HG02798 (cell line): Measurements from ENCODE around the gene GAL3ST2.

Experiments used
- ATAC-seq: cut with Tn5 transposase; IDR thresholded peaks from one replicate; pipeline ENCODE4 v1.9.1; 2021; ENCODE audit warnings: mild to moderate bottlenecking; ENCODE audit not compliant: unreplicated experiment, poor library complexity

The GAL3ST2 gene

DNA sequence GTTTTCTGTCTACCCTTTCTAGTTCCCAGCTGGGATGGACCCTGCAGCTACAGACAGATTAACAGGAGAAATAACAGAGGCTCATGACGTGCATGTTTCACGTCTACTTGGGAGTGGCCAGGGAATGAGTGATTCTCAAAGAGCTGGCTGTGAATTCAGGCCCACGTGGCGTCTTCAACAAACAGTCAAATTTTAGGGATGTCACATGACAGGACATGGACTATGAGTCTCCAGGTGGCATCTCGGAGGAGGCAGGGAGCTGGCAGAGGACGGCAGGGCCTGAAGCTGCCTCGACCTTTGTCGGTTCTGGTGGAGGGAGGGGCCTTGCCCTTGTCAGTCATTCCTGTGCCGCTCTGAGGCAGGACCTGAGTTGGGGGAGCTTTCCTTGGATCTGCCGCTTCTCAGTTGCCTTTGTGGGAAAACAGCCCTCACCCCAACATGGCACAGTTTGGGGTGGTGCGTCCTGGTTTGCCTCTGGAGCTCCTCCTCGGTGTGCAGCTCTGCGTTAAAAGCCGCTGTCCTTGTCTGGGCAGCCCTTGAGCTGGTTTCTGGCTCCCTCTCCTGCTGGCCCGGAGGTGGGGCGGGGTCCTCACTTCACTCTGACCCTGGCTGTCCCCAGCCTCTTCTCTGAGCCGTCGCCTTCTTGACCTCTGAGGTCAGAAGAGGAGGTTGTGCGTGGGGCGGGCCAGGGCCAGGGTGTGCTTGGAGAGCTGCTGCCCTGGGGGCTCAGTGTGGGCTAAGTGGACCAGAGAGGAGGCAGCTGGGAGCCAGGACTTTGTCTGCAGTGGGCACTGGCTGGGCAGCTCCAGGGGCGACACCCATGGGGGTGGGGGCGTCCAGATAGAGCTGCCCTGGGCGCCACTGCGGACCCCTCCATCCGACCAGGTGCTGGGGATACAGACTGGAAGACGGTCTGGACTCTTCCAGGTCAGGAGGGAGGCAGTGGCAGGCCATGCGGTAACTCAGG is 12.1 kb upstream of the GAL3ST2 start:
- no peak for ATAC-seq

DNA sequence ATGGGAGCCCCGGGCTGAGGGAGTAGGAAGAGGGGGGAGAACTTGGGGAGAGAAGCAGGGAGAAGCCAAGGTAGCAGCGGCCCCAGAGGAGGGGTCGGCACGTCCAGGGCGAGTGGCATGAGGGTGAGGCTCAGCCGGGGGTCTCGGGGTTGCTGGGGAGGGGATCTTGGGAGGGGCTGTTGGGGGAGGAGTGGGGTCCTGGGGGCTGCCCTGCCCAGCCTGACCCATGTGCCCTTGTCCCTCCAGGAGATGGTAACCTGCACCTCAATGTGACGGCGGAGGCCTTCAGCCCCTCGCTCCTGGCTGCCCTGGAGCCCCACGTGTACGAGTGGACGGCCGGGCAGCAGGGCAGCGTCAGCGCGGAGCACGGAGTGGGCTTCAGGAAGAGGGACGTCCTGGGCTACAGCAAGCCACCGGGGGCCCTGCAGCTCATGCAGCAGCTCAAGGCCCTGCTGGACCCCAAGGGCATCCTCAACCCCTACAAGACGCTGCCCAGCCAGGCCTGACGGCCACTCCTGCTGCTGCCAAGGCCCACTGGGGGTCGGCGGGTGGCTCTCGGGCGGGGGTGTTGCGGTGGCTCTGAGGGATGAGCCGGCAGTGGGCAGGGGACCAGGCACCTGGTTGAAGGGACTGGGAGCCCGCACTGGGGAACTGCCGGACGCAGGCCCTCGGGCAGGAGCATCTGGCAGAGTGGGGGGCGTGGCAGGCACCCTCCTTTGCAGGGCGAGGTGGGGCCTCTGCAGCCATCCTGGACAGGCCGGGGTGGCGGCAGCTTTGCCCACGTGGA is 9.0 kb upstream of the GAL3ST2 start:
- ATAC-seq, result no peak

- ATAC-seq, result no peak
Measured at GRCh38 chr2:241768251-241768711, 8.3 kb upstream of the GAL3ST2 start.

GRCh38 chr2:241768850-241769249 is 7.8 kb upstream of the GAL3ST2 start:
- ATAC-seq, result no peak

DNA sequence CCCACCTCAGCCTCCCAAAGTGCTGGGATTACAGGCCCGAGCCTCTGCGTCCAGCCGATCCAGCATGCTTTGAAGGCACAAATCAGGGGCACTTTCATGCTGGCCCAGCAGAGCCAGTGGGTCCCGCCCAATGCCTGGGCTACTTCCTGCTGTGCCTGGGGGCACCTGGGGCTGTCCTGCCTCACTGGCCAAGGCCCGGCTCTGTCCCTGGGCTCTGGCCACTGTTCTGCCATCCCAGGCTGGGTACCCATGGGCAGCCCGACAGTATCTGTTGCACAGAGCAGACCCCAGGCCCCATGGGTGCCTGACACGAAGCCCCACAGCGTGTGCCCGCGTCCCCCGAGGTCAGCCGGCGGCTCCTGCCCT is 6.8 kb upstream of the GAL3ST2 start:
- ATAC-seq, result no peak

DNA sequence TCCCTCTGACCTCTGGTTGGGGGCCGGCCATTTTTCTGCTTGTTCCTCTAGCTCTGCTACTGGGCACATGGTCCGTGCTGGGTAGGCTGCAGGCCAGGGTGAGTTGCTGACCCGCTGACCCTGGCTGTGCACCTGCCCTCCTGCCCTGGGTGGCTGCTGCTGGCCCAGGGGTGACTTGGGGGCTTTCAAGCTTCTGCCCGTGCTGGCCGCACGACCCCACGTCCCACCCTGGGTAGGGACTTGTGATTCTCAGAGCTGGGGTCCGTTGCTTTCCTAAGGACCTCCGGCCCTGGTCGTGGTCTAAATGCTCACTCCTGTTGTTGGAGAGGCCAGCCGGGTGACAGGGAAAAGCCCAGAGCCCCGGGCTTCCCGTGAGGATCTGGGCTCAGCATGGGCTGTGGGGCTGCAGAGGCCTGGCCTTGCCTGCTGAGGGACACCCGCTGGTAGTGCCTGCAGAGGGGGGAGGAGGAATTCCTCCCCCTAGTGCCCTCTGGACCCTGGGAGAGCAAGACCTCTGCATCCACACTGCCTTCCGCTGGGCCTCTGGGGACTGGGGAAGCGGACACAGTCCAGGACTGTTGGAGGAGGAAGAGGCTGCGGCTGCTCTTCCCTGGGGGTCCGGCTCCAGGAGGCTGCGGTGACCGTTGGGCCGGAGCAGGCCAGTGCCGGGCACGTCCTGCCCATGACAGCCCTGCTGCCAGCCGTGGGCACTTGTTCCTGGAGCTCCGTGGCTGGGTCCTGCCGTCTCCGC is 6.3 kb upstream of the GAL3ST2 start:
- no peak for ATAC-seq

DNA sequence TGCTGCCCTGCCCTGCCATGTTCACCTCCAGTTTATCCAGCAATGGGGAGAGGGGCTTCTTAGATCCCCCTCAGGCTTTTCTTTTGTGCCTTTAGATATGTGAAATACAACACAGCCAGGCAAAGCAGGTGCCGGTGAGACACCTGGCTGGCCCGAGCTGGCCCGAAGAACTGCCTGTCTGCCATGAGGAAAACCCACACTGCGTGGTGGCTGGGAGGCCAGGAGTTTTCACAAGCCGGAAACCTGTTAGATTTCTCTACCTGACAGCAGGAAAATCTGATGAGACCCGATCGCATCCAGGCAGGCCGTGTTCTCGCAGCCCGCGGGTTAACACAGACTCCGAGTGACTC is 5.7 kb upstream of the GAL3ST2 start:
- no peak for ATAC-seq

GRCh38 chr2:241771286-241772062 is 5.1 kb upstream of the GAL3ST2 start:
- ATAC-seq, result no peak

DNA sequence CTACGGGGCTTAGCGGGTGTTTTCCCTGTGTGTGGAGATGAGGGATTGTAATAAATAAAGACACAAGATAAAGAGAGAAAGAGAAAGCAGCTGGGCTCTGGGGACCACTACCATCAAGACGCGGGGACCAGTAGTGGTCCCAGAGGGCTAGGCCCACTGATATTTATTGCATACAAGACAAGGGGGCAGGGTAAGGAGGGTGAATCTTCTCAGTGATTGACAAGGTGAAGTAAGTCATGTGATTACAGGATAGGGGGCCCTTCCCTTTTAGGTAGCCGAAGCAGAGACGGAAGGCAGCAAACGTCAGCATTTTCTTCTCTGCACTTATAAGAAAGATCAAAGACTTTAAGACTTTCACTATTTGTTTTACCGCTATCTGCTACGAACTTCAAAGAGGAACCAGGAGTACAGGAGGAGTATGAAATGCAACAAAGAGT is 4.5 kb upstream of the GAL3ST2 start:
- no peak for ATAC-seq

- no peak for ATAC-seq
Measured at GRCh38 chr2:241773511-241774418, 2.9 kb upstream of the GAL3ST2 start.

- no peak for ATAC-seq
Measured at GRCh38 chr2:241774419-241775222, 2.0 kb upstream of the GAL3ST2 start.

DNA sequence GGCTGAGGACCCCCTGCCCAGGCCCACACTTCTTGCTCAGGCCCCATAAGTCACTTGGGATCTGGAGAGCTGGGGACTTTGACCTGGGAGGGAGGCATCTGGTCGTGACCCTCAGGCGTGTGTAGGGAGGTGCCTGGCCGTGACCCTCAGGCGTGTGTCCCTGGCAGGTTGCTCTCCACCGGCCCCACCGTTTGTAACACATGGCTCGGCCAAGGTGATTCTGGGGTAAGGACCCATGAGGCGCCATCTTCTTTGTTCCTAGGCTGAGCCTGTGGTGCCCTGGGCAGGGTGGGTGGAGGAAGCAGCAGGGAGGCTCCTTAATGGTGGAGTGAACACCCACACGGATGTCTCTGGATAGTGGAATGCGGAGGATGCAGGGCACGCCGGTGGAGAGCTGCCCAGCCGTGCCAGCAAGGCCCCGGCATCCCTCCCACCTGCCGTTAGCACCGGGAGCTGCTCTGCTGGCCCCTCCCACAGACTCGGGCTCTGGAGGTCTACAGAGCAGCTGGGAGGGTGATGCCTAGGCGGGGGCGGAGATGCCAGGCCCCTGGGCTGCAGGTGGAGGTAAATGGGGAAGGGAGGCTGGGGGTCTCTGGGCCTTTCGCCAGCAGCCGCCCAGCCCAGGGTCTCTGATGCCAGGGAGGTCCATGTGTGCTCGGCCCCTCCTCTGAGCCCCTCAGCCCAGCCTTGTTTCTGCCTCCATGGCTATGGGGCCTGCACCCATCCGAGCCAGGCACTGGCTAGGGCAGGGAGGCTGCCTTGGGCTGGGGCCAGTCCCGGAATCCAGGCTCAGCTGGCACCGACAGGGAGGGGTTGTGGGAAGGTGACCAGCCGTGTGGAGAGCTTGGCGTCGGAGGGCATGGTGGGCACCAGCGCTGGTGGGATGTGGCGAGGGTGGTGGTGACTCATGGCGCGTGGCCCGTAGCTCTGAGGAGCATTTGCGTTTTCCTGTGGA is 1.1 kb upstream of the GAL3ST2 start:
- no peak for ATAC-seq

DNA sequence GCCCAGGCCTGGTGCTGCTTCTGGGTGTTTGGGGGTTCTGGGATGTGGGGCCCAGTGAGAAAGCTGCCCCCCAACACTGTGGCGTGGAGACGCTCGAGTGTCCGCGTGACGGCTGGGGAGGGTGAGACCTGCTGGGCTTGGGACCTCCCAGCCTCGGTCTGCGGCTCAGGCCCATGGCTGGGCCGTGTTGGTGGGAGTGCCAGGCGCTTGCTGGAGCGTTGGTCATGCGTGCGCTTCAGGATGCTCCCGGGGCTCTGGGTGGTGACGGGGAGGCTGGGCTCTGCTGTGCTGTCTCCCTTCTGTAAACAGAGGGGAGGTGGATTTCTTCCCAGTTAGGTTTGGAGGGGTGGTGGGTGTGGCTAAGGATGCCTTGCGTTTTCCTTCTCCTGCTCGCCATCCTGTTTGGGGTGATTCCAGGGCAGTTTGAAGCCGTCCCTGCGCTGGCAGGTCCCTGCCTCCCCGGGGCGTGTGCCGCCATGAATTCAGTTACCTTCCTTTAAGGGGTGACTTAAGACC is 606 bp downstream of the GAL3ST2 start:
- no peak for ATAC-seq

DNA sequence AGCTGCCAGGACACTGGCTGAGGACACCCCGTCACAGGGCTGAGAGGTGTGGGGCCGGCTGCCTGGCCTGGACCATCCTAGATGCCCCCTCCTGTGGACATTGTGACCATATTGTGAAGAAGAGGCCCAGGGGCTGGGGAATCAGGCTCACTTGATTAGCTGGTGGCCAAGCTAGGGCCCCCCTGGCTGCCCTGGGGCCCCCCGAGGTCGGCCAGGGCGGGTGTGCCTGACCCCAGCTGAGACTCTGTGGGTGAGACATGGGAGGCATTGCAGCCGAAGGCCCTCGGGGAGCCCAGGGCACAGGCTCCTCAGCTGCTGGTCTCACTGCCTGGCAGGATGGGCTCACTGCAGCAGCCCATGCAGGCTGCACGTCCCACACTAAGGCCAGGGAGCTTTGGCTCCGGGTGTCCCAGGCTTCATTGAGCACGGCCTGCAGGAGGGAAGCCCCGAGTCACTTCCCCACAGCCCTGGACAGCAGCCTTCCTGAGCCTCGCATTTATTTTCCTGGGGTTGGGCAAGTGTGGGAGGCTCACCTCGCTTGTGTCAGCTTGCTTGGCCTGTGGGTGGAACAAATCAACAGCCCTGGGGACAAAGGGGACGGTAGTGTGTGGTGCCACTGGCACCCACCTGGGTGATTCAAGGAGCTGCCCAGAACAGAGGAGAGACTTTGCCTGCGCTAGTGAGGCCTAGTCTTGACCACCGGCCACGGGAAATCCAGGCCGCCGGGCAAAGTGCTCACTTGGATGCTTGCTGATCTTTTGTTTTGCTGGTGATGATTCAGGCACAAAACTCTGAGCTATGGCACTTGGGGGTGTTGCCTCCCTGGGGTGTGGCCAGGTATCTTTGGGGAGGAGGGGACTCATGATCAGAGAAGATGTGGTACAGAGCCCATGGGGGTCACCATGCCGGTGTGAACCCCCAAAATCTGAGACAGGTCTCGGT is 1.3 kb downstream of the GAL3ST2 start:
- no peak for ATAC-seq

- ATAC-seq, result no peak
Measured at GRCh38 chr2:241780939-241781569, 4.4 kb downstream of the GAL3ST2 start.
